SK-N-SH (cell line): ENCODE data around the gene CDCP1.

Source experiments
- CTCF ChIP-seq: fragments of 200-600 bp; sonication (generic); IDR thresholded peaks from 2 replicates; pipeline ENCODE4 v1.6.1; 2017; ENCODE audit warnings: antibody characterized with exemption, mild to moderate bottlenecking, moderate library complexity
- POLR2AphosphoS5 ChIP-seq: IDR thresholded peaks from 2 replicates; pipeline ENCODE4 v1.6.1; 2012; ENCODE audit warnings: low read depth, low read length

- TF ChIP-seq POLR2AphosphoS5 (no peak), CTCF (no peak)
Observed at GRCh38 chr3:45103334-45103733, 42.8 kb downstream of the CDCP1 start.
